ENCODE measurements around the gene FUCA2. TPM values are rescaled to one million over a fixed set of nuclear protein-coding genes. Genes with fewer than 3 reads are reported as not detected.
A peak's percentile ranks its signal among the peaks of the same experiment; 100 is the strongest.

Gene FUCA2
- total RNA-seq, 4 donors from 2014 or later, result 19.4 to 28.4 (median 23.9) TPM

DNA sequence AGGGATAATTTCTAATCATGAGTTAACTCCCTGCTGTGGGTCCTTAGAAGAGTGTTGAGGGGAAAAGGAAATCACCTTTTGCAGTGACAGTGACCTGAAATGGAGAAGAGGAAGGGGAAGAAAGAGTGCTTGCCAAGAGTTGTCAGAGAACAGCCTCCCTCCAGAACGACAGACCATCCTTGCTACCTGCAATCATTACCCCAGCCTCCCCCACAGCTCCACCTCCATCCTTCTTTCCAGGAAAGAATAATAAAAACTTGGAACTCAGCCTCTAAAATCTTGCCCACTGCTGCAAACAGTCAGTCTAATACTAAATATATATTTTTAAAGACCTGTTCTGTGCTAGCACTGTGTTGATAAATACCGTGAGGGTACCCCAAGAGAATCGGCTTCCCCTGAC, 28.7 kb upstream of the FUCA2 start:
- Histone ChIP-seq H3K36me3 (no peaks in the 10 kb centered on the region), H3K27ac (no peak overlapping the region), H3K4me1 (peaks cover 0 to 17% (median 6%) of the 10 kb centered on the region in 3 donors), H3K9me3 (no peaks in the 10 kb centered on the region), H3K4me3 (no peak overlapping the region), H3K27me3 (no peaks in the 10 kb centered on the region)
- no peak for TF ChIP-seq POLR2AphosphoS5 (IDR thresholded peaks at IDR 0.05)
- TF ChIP-seq, protein P1, sequence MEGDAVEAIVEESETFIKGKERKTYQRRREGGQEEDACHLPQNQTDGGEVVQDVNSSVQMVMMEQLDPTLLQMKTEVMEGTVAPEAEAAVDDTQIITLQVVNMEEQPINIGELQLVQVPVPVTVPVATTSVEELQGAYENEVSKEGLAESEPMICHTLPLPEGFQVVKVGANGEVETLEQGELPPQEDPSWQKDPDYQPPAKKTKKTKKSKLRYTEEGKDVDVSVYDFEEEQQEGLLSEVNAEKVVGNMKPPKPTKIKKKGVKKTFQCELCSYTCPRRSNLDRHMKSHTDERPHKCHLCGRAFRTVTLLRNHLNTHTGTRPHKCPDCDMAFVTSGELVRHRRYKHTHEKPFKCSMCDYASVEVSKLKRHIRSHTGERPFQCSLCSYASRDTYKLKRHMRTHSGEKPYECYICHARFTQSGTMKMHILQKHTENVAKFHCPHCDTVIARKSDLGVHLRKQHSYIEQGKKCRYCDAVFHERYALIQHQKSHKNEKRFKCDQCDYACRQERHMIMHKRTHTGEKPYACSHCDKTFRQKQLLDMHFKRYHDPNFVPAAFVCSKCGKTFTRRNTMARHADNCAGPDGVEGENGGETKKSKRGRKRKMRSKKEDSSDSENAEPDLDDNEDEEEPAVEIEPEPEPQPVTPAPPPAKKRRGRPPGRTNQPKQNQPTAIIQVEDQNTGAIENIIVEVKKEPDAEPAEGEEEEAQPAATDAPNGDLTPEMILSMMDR (IDR thresholded peaks at IDR 0.05), result no peak
- 60 to 83% methylated on average over 2 to 3 of the region's 3 CpGs for WGBS, 2 donors (ENCODE audit: low coverage in 1 of 2)
- ATAC-seq, result no peak

DNA sequence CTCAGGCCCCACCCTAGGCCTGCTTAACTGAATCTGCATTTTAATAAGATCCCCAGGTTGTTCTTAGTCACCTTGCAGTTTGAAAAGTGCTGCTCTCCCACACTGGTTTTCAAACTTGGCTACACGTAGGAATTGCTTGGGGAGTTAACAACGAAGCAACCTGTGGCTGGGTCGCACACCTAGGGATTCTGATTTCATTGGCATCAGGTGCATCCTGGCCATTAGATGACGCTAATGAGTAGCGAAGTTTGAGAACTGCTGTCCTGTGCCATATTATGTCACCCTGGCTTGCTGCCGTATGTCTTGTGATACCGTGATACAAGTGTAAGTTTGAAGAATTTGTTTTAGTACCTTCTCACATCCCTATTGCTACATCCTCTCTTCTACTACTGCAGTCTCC, 28.2 kb upstream of the FUCA2 start:
- H3K4me3 ChIP-seq, result no peak overlapping the region
- H3K27me3 ChIP-seq, result no peaks in the 10 kb centered on the region
- ATAC-seq, result no peak
- H3K9me3 ChIP-seq, result no peaks in the 10 kb centered on the region
- peaks cover 0 to 17% (median 6%) of the 10 kb centered on the region in 3 donors for H3K4me1 ChIP-seq
- WGBS, 2 donors (ENCODE audit: low coverage in 1 of 2), result 92 to 93% methylated on average over 7 of the region's 7 CpGs
- no peak overlapping the region for H3K27ac ChIP-seq
- H3K36me3 ChIP-seq, result no peaks in the 10 kb centered on the region
- TF ChIP-seq POLR2AphosphoS5 (IDR thresholded peaks at IDR 0.05) (no peak), EP300 (IDR thresholded peaks at IDR 0.05) (no peak), POLR2A (IDR thresholded peaks at IDR 0.05) (no peak)
- TF ChIP-seq, protein P1 (IDR thresholded peaks at IDR 0.05), result no peak

DNA sequence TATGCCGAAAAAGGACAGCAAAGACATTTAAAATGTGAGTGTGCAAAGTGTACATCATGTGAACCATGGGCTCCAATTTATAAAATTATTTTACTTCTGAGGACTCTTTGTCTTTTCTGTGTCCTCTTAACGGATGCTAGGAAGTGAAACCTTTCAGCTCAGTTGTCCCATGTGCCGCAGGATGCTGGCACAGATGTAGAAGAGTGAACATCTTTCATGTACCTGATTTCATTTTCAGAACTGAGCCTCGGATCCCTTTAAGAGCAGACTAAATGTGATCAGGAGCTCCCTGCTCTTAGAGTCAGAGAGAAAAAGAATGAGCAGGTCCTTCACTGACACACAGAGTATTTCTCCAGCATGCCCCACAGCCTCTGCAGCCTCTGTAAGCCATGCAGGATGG, 27.6 kb upstream of the FUCA2 start:
- Histone ChIP-seq H3K4me1 (peaks cover 0 to 17% (median 6%) of the 10 kb centered on the region in 3 donors), H3K4me3 (no peak overlapping the region), H3K27me3 (no peaks in the 10 kb centered on the region), H3K36me3 (no peaks in the 10 kb centered on the region), H3K27ac (no peak overlapping the region), H3K9me3 (no peaks in the 10 kb centered on the region)
- WGBS, 2 donors (ENCODE audit: low coverage in 1 of 2), result 89 to 95% methylated on average over 3 of the region's 4 CpGs
- TF ChIP-seq EP300 (IDR thresholded peaks at IDR 0.05) (no peak), POLR2AphosphoS5 (IDR thresholded peaks at IDR 0.05) (no peak), POLR2A (IDR thresholded peaks at IDR 0.05) (no peak)
- TF ChIP-seq, protein P1 (IDR thresholded peaks at IDR 0.05), result no peak
- no peak for ATAC-seq

DNA sequence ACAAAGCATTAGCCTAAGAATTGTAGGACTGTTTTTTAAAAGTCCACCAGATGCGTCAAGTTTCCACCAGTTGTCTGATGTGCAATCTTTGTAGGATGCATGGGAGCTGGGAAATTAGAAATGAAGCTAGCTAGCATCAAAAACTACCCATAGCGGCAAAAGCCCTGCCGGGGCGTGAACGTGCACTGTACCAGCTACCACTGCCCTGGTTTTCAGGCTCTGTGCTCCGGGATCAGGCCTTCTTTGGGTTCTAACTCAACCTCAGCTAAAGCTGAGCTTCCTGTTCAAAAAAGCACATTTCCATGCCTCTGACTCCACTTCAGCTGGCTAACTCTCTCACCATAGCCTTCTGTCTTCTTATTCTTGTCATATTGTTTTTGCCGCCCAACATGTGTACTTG, 26.9 kb upstream of the FUCA2 start:
- no peaks in the 10 kb centered on the region for H3K9me3 ChIP-seq
- H3K36me3 ChIP-seq, result no peaks in the 10 kb centered on the region
- no peaks in the 10 kb centered on the region for H3K27me3 ChIP-seq
- no peak for ATAC-seq
- H3K4me3 ChIP-seq, result no peak overlapping the region
- H3K27ac ChIP-seq, result no peak overlapping the region
- peaks cover 0 to 17% (median 6%) of the 10 kb centered on the region in 3 donors for H3K4me1 ChIP-seq
- WGBS, 2 donors (ENCODE audit: low coverage in 1 of 2), result 96 to 100% methylated on average over 2 to 7 of the region's 7 CpGs
- no peak for TF ChIP-seq POLR2A (IDR thresholded peaks at IDR 0.05)
- no peak for TF ChIP-seq POLR2AphosphoS5 (IDR thresholded peaks at IDR 0.05)
- TF ChIP-seq, protein P1 (IDR thresholded peaks at IDR 0.05), result no peak
- no peak for TF ChIP-seq EP300 (IDR thresholded peaks at IDR 0.05)

DNA sequence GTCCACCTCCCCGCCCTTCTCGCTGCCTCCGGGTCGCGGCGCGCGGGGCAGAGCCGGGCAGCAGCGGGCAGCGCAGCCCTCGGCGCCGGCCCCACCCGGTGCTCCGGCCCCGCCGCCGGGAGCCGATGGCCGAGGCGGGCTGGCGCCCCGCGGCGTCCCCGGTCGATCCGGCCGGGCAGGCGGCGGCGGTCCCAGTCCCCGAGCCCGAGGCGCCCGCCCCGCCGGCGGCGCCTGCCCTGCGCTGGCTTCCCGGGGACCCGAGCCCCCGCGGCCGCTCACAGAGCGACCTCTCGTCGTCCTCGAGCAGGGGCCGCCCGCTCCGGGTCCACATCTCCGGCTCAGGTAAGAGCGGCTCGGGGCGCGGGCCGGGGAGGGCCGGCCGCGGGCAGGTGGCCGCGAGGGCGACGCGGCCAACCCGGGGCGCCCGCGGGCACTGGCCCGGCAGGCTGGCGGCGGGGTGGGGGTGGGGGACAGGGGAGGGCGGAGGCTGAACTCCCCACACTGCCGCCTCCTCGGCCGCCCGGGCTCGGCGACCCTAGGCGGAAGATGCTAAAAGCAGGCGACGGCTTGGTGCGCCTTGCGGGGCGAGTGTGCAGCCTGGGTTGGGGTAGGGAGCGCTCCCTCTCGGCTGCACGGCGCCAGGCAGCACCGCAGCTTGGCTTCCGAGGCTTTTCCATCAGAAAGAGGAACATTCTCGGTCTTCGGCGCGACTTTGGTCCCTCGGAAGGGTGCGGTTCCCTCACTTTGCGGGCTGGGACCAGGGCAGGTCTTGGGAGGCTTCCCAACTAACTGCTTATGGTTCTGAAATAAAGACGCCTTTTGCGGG, 25.6 kb upstream of the FUCA2 start:
- Histone ChIP-seq H3K4me3 (peak overlapping the region; percentile 59 to 63), H3K4me1 (peaks cover 0 to 17% (median 6%) of the 10 kb centered on the region in 3 donors), H3K9me3 (no peaks in the 10 kb centered on the region), H3K36me3 (no peaks in the 10 kb centered on the region), H3K27me3 (no peaks in the 10 kb centered on the region), H3K27ac (peak overlapping the region in 3 of 4 donors; percentile 78 to 81 (median 79))
- WGBS, 2 donors (ENCODE audit: low coverage in 1 of 2), result 0% methylated on average over 11 of the region's 103 CpGs; no CpG with 5 or more reads in 1 of the 2 donors
- ATAC-seq, result peak; percentile 84
- no peak for TF ChIP-seq POLR2A (IDR thresholded peaks at IDR 0.05)
- TF ChIP-seq, protein P1 (IDR thresholded peaks at IDR 0.05), result peak in 3 of 4 experiments; percentile 32 to 65 (median 48)
